Liver (tissue), 9 donors: ENCODE results near the gene CYP2W1. TPM values are rescaled to one million over a fixed set of nuclear protein-coding genes. Genes with fewer than 3 reads are reported as not detected.

ENCODE experiments used
- DNase-seq: peaks from one replicate; pipeline ENCODE4 v3.0.0-alpha.2; 2017; ENCODE audit warnings: low spot score
- H3K27ac ChIP-seq, 2 donors: one replicate each; pipeline ENCODE4 v1.7.0; 2013; ENCODE audit warnings: inconsistent platforms in 2 of 2, low read length in 2 of 2, control low read depth in 1 of 2, low read depth in 1 of 2, mild to moderate bottlenecking in 1 of 2
- H3K27me3 ChIP-seq, 4 donors: one replicate each; pipeline versions ENCODE4 v1.6.1 to v1.7.0; 2013; ENCODE audit warnings: low read length in 3 of 4, inconsistent platforms in 1 of 4, mild to moderate bottlenecking in 1 of 4, moderate library complexity in 1 of 4; ENCODE audit not compliant: control insufficient read depth in 4 of 4, insufficient read depth in 4 of 4
- H3K36me3 ChIP-seq, 4 donors: one replicate each; pipeline versions ENCODE4 v1.6.1 to v1.7.0; 2013; ENCODE audit warnings: low read length in 3 of 4, mild to moderate bottlenecking in 3 of 4, low read depth in 1 of 4, moderate library complexity in 1 of 4; ENCODE audit not compliant: control insufficient read depth in 4 of 4, insufficient read depth in 3 of 4
- H3K4me1 ChIP-seq, 4 donors: one replicate each; pipeline versions ENCODE4 v1.6.1 to v1.7.0; 2013; ENCODE audit warnings: low read length in 3 of 4, mild to moderate bottlenecking in 3 of 4, moderate library complexity in 1 of 4; ENCODE audit not compliant: control insufficient read depth in 4 of 4, insufficient read depth in 4 of 4
- H3K4me3 ChIP-seq, 3 donors: one replicate each; pipeline versions ENCODE4 v1.6.1 to v1.7.0; 2013; ENCODE audit warnings: low read length in 3 of 3, control low read depth in 1 of 3, low read depth in 1 of 3, mild to moderate bottlenecking in 1 of 3
- H3K9ac ChIP-seq, 2 donors: one replicate each; pipeline ENCODE4 v1.7.0; 2013; ENCODE audit warnings: low read length in 2 of 2, mild to moderate bottlenecking in 2 of 2, moderate library complexity in 2 of 2, control low read depth in 1 of 2, low read depth in 1 of 2
- H3K9me3 ChIP-seq, 4 donors: one replicate each; pipeline versions ENCODE4 v1.6.1 to v1.7.0; 2013; ENCODE audit warnings: low read length in 3 of 4; ENCODE audit not compliant: control insufficient read depth in 4 of 4
- ATF3 ChIP-seq: IDR thresholded peaks from 2 replicates; pipeline ENCODE4 v1.6.1; 2016; ENCODE audit warnings: antibody characterized with exemption
- CTCF ChIP-seq: fragments of 150-350 bp; IDR thresholded peaks from 2 replicates; pipeline ENCODE4 v1.5.1; 2017; ENCODE audit warnings: improper control_type of control experiment, low read depth, low read length; ENCODE audit not compliant: missing input control
- EGR1 ChIP-seq, 2 donors: IDR thresholded peaks; 2 replicates each; pipeline ENCODE4 v1.6.1; 2016 to 2018; ENCODE audit warnings: antibody characterized with exemption in 2 of 2, low read depth in 2 of 2
- FOXA1 ChIP-seq: IDR thresholded peaks from 2 replicates; pipeline ENCODE4 v1.6.1; 2016; ENCODE audit warnings: antibody characterized with exemption
- FOXA2 ChIP-seq: IDR thresholded peaks from 2 replicates; pipeline ENCODE4 v1.6.1; 2016; ENCODE audit warnings: antibody characterized with exemption
- GABPA ChIP-seq, 2 donors: IDR thresholded peaks in 1 of 2; conservative IDR thresholded peaks in 1 of 2; 2 replicates each; pipeline ENCODE4 v1.6.1; 2016; ENCODE audit warnings: antibody characterized with exemption in 2 of 2, mild to moderate bottlenecking in 1 of 2, moderate library complexity in 1 of 2
- HNF4A ChIP-seq, 2 donors: conservative IDR thresholded peaks; 2 replicates each; pipeline ENCODE4 v1.6.1; 2016; ENCODE audit warnings: antibody characterized with exemption in 2 of 2, mild to moderate bottlenecking in 2 of 2
- HNF4G ChIP-seq: IDR thresholded peaks from 2 replicates; pipeline ENCODE4 v1.6.1; 2016; ENCODE audit warnings: antibody characterized with exemption
- JUND ChIP-seq, 2 donors: IDR thresholded peaks; 2 replicates each; pipeline ENCODE4 v1.6.1; 2016; ENCODE audit warnings: antibody characterized with exemption in 2 of 2
- MAX ChIP-seq: IDR thresholded peaks from 2 replicates; pipeline ENCODE4 v1.6.1; 2016; ENCODE audit warnings: antibody characterized with exemption
- NR2F2 ChIP-seq: IDR thresholded peaks from 2 replicates; pipeline ENCODE4 v1.6.1; 2016; ENCODE audit warnings: antibody characterized with exemption
- RAD21 ChIP-seq, 2 donors: IDR thresholded peaks; 2 replicates each; pipeline ENCODE4 v1.6.1; 2016; ENCODE audit warnings: antibody characterized with exemption in 2 of 2, mild to moderate bottlenecking in 2 of 2
- RXRA ChIP-seq, 2 donors: IDR thresholded peaks; 2 replicates each; pipeline ENCODE4 v1.6.1; 2017 to 2018; ENCODE audit warnings: antibody characterized with exemption in 2 of 2, mild to moderate bottlenecking in 1 of 2
- SP1 ChIP-seq: IDR thresholded peaks from 2 replicates; pipeline ENCODE4 v1.6.1; 2018; ENCODE audit warnings: antibody characterized with exemption, mild to moderate bottlenecking
- TAF1 ChIP-seq: conservative IDR thresholded peaks from 2 replicates; pipeline ENCODE4 v1.6.1; 2016; ENCODE audit warnings: antibody characterized with exemption, mild to moderate bottlenecking
- YY1 ChIP-seq: IDR thresholded peaks from 2 replicates; pipeline ENCODE4 v1.6.1; 2016; ENCODE audit warnings: antibody characterized with exemption, mild to moderate bottlenecking
- ZBTB33 ChIP-seq: IDR thresholded peaks from 2 replicates; pipeline ENCODE4 v1.6.1; 2016; ENCODE audit warnings: antibody characterized with exemption
- WGBS: extraction: QIAGEN DNeasy Blood & Tissue Kit; methylation state at CpG from one replicate; pipeline ENCODE4 v1.1.7; 2013; 5-methylcytosine and 5-hydroxymethylcytosine counted together
- polyA plus RNA-seq, 2 donors: library from polyadenylated mRNA; stranded (reverse) in 1 of 2; unstranded in 1 of 2; fragments of 200-250 nt in 1 of 2; fragments of >200 nt in 1 of 2; fragmentation: Nextera tagmentation in 1 of 2; extraction: Ambion mirVana in 1 of 2; gene quantifications; one replicate each; pipeline versions ENCODE4 v1.2.1 to v1.2.3, GENCODE V29; 2013 to 2015
- total RNA-seq, 2 donors: library from RNA; depleted of rRNA; stranded (reverse); fragments of >200 nt; gene quantifications; one replicate each; pipeline ENCODE4 v1.2.3, GENCODE V29; 2014
- TF ChIP-seq, protein P1 (sequence below): IDR thresholded peaks from 2 replicates; pipeline ENCODE4 v1.6.1; 2016; ENCODE audit warnings: antibody characterized with exemption, mild to moderate bottlenecking
- donor health status: healthy.
- donor health status: healthy.
- donor health status: healthy.
- donor health status: healthy.
- donor health status: healthy.

CYP2W1 gene
- total and polyA plus RNA-seq, 4 donors: 0.28 TPM; not detected in 3

DNA sequence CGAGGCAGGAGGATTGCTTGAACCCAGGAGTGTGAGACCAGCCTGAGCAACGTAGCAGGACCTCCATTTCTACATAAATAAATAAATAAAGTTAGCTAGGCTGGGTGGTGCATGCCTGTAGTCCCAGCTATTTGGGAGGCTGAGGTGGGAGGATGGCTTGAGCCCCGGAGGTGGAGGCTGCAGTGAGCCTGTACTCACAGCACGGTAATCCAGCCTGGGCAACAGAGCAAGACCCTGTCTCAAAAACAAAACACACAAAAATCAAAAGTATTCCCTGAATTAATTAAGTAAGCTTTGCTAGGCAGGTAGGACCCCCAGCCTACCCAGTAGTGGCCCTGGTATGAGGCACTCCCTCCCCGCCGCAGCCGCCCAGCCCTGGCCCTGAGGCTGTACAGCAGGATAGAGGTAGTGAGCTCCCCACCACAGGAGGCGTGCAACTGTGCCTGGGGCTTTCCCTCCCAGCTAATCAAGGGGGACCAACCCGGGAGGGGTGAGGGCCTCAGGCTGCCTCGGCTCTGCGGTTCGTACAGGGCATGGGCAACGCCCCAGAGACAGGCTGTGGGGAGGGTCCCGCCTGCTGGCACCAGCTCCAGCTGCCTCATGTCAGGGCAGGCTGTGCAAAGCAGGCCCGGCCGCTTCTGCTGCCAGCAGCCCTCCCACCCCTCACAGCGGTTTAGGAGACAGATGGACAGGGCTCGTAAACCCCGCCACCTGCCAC is 1.0 kb upstream of the CYP2W1 start:
- H3K27ac ChIP-seq: no peak overlapping the region
- H3K27me3 ChIP-seq: no peaks in the 10 kb centered on the region
- TF ChIP-seq CTCF (no peak), HNF4A (conservative IDR thresholded peaks at IDR 0.05) (no peak), RAD21 (IDR thresholded peaks at IDR 0.05) (no peak), EGR1 (IDR thresholded peaks at IDR 0.05; ENCODE audit: low read depth in 2 of 2) (no peak), NR2F2 (no peak), TAF1 (no peak), ATF3 (no peak), FOXA2 (no peak), RXRA (IDR thresholded peaks at IDR 0.05) (no peak), FOXA1 (no peak), MAX (no peak), GABPA (IDR thresholded peaks at IDR 0.05 in 1 of 2, conservative IDR thresholded peaks at IDR 0.05 in 1 of 2) (no peak), JUND (IDR thresholded peaks at IDR 0.05) (no peak)
- H3K36me3 ChIP-seq: no peaks in the 10 kb centered on the region
- peaks cover 0 to 11% (median 6%) of the 10 kb centered on the region in 4 donors for H3K4me1 ChIP-seq
- H3K4me3 ChIP-seq: no peak overlapping the region
- H3K9ac ChIP-seq: no peak overlapping the region
- DNase-seq: no peak
- WGBS: 87% methylated on average over 19 of the region's 19 CpGs
- H3K9me3 ChIP-seq: no peaks in the 10 kb centered on the region

DNA sequence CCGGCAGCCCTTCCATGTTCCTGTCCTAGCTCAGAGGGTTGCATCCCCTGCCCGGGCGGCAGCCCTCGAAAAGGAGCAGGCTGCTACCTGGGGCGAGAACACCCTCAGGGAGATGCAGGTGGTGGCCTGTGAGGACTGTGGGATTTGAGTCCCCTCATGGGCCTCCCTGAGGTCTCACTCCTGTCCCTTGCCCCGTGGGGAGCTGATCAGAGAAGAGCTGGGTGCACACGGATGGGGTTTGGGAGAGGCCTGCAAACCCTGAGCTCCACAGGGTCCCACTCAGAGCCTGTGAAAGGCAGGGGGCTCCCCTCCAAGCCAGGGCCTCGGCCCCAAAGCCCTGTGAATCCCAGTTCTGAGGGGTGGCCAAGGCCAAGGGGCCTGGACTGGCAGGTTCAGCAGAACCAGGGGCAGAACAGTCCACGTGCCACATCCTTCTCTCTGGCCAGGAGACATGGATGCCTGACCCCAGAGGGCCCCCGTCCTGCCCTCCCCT is 424 bp upstream of the CYP2W1 start:
- Histone ChIP-seq H3K4me3 (no peak overlapping the region), H3K27me3 (no peaks in the 10 kb centered on the region), H3K9me3 (no peaks in the 10 kb centered on the region), H3K36me3 (no peaks in the 10 kb centered on the region), H3K27ac (no peak overlapping the region), H3K4me1 (peaks cover 0 to 6% (median under 1%) of the 10 kb centered on the region in 4 donors), H3K9ac (no peak overlapping the region)
- no peak for TF ChIP-seq NR2F2
- TF ChIP-seq ZBTB33: no peak
- no peak for TF ChIP-seq ATF3
- TF ChIP-seq GABPA (IDR thresholded peaks at IDR 0.05 in 1 of 2, conservative IDR thresholded peaks at IDR 0.05 in 1 of 2): no peak
- TF ChIP-seq FOXA1: no peak
- no peak for TF ChIP-seq JUND (IDR thresholded peaks at IDR 0.05)
- TF ChIP-seq CTCF: no peak
- TF ChIP-seq, protein P1, sequence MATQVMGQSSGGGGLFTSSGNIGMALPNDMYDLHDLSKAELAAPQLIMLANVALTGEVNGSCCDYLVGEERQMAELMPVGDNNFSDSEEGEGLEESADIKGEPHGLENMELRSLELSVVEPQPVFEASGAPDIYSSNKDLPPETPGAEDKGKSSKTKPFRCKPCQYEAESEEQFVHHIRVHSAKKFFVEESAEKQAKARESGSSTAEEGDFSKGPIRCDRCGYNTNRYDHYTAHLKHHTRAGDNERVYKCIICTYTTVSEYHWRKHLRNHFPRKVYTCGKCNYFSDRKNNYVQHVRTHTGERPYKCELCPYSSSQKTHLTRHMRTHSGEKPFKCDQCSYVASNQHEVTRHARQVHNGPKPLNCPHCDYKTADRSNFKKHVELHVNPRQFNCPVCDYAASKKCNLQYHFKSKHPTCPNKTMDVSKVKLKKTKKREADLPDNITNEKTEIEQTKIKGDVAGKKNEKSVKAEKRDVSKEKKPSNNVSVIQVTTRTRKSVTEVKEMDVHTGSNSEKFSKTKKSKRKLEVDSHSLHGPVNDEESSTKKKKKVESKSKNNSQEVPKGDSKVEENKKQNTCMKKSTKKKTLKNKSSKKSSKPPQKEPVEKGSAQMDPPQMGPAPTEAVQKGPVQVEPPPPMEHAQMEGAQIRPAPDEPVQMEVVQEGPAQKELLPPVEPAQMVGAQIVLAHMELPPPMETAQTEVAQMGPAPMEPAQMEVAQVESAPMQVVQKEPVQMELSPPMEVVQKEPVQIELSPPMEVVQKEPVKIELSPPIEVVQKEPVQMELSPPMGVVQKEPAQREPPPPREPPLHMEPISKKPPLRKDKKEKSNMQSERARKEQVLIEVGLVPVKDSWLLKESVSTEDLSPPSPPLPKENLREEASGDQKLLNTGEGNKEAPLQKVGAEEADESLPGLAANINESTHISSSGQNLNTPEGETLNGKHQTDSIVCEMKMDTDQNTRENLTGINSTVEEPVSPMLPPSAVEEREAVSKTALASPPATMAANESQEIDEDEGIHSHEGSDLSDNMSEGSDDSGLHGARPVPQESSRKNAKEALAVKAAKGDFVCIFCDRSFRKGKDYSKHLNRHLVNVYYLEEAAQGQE: no peak
- no peak for TF ChIP-seq YY1
- no peak for TF ChIP-seq FOXA2
- TF ChIP-seq RAD21 (IDR thresholded peaks at IDR 0.05): no peak
- TF ChIP-seq HNF4G: no peak
- no peak for TF ChIP-seq EGR1 (IDR thresholded peaks at IDR 0.05; ENCODE audit: low read depth in 2 of 2)
- no peak for TF ChIP-seq SP1
- 80% methylated on average over 10 of the region's 10 CpGs for WGBS
- no peak for DNase-seq
